ENCODE results near the gene NDUFS8. TPM values are rescaled to one million over a fixed set of nuclear protein-coding genes. Genes with fewer than 3 reads are reported as not detected.

Gene NDUFS8
- polyA plus RNA-seq, 3 donors: 62.9 to 141 (median 114) TPM

- intact Hi-C loops (cut with micrococcal nuclease): no loop called here
- no CpG with 5 or more reads among the region's 8 CpGs for WGBS (ENCODE audit: insufficient coverage)
Measured at GRCh38 chr11:68080860-68081259, 50.4 kb downstream of the NDUFS8 start.

GRCh38 chr11:68081691-68082090, 51.2 kb downstream of the NDUFS8 start:
- Histone ChIP-seq H3K4me2 (replicated peaks; ENCODE audit: extremely low read depth, low read length, poor library complexity, severe bottlenecking) (no peak overlapping the region), H3K27ac (ENCODE audit: low read depth in 1 of 2, low read length in 2 of 2) (no peak overlapping the region), H3K9me3 (replicated peaks in 1 of 2; ENCODE audit: control insufficient read depth in 1 of 2, insufficient read depth in 1 of 2, low read length in 2 of 2) (no peaks in the 10 kb centered on the region), H3K27me3 (ENCODE audit: control insufficient read depth in 2 of 2, insufficient read depth in 2 of 2, low read length in 2 of 2) (no peaks in the 10 kb centered on the region), H3K9ac (ENCODE audit: insufficient read depth, low read length, poor library complexity, severe bottlenecking) (no peak overlapping the region), H2AFZ (ENCODE audit: insufficient read depth, low read depth, low read length, poor library complexity, severe bottlenecking) (no peak overlapping the region), H3K4me1 (ENCODE audit: control insufficient read depth in 1 of 2, insufficient read depth in 2 of 2, low read length in 2 of 2) (no peaks in the 10 kb centered on the region), H3K4me3 (replicated peaks in 1 of 3; ENCODE audit: low read depth in 2 of 3, low read length in 3 of 3) (no peak overlapping the region), H4K20me1 (ENCODE audit: insufficient read depth, low read length) (no peaks in the 10 kb centered on the region), H3K79me2 (ENCODE audit: insufficient read depth, low read length) (no peaks in the 10 kb centered on the region), H3K36me3 (replicated peaks in 1 of 2; ENCODE audit: control insufficient read depth in 1 of 2, insufficient read depth in 2 of 2, low read length in 2 of 2) (peaks cover 10 to 43% of the 10 kb centered on the region in 2 donors)
- TF ChIP-seq CTCF (IDR thresholded peaks at IDR 0.05): no peak
- WGBS (ENCODE audit: insufficient coverage): 94% methylated on average over 3 of the region's 9 CpGs
- H3K27me3 Mint-ChIP-seq (ENCODE audit: low read depth in 3 of 3): no peaks in the 10 kb centered on the region
- DNase-seq: no peak
- peaks cover 35 to 49% of the 10 kb centered on the region in 2 donors for H3K36me3 Mint-ChIP-seq
- H3K4me1 Mint-ChIP-seq: no peaks in the 10 kb centered on the region
- no peak overlapping the region for H3K27ac Mint-ChIP-seq
- no peak overlapping the region for H3K4me3 Mint-ChIP-seq
- H3K9me3 Mint-ChIP-seq: no peaks in the 10 kb centered on the region
- intact Hi-C loops (cut with micrococcal nuclease): no loop called here

More at GRCh38 chr11:68080860-68081259, 50.4 kb downstream of the NDUFS8 start:
- Histone ChIP-seq H3K4me2 (replicated peaks; ENCODE audit: extremely low read depth, low read length, poor library complexity, severe bottlenecking) (no peak overlapping the region), H3K4me1 (ENCODE audit: control insufficient read depth in 1 of 2, insufficient read depth in 2 of 2, low read length in 2 of 2) (no peaks in the 10 kb centered on the region), H3K4me3 (replicated peaks in 1 of 3; ENCODE audit: low read depth in 2 of 3, low read length in 3 of 3) (no peak overlapping the region), H3K79me2 (ENCODE audit: insufficient read depth, low read length) (no peaks in the 10 kb centered on the region), H3K27me3 (ENCODE audit: control insufficient read depth in 2 of 2, insufficient read depth in 2 of 2, low read length in 2 of 2) (no peaks in the 10 kb centered on the region), H2AFZ (ENCODE audit: insufficient read depth, low read depth, low read length, poor library complexity, severe bottlenecking) (no peak overlapping the region), H3K9ac (ENCODE audit: insufficient read depth, low read length, poor library complexity, severe bottlenecking) (no peak overlapping the region), H3K27ac (ENCODE audit: low read depth in 1 of 2, low read length in 2 of 2) (no peak overlapping the region), H3K9me3 (replicated peaks in 1 of 2; ENCODE audit: control insufficient read depth in 1 of 2, insufficient read depth in 1 of 2, low read length in 2 of 2) (no peaks in the 10 kb centered on the region), H4K20me1 (ENCODE audit: insufficient read depth, low read length) (no peaks in the 10 kb centered on the region), H3K36me3 (replicated peaks in 1 of 2; ENCODE audit: control insufficient read depth in 1 of 2, insufficient read depth in 2 of 2, low read length in 2 of 2) (peaks cover 10 to 43% of the 10 kb centered on the region in 2 donors)
- H3K27me3 Mint-ChIP-seq (ENCODE audit: low read depth in 3 of 3): no peaks in the 10 kb centered on the region
- no peak overlapping the region for H3K27ac Mint-ChIP-seq
- H3K4me1 Mint-ChIP-seq: no peaks in the 10 kb centered on the region
- H3K36me3 Mint-ChIP-seq: peaks cover 39 to 56% of the 10 kb centered on the region in 2 donors
- H3K9me3 Mint-ChIP-seq: no peaks in the 10 kb centered on the region
- DNase-seq: no peak
- H3K4me3 Mint-ChIP-seq: no peak overlapping the region
- no peak for TF ChIP-seq CTCF (IDR thresholded peaks at IDR 0.05)
